Smooth muscle cell (in vitro differentiated cells): ENCODE measurements around the gene EPHA8. TPM values are rescaled to one million over a fixed set of nuclear protein-coding genes. Genes with fewer than 3 reads are reported as not detected.

Experiments used
- DNase-seq: peaks from one replicate; lab custom pipeline; 2025; ENCODE audit not compliant: unreplicated experiment; lab: John Stamatoyannopoulos, UW
- H2AFZ ChIP-seq: fragments of 200-600 bp; sonication (generic); 2 replicates; pipeline ENCODE4 v1.6.0; 2016; ENCODE audit warnings: antibody characterized with exemption, low read depth, mild to moderate bottlenecking
- H3F3A ChIP-seq: fragments of 200-600 bp; sonication (generic); 2 replicates; pipeline ENCODE4 v1.6.0; 2017; ENCODE audit warnings: antibody characterized with exemption, low read depth
- H3K27ac ChIP-seq: fragments of 200-600 bp; sonication (generic); 2 replicates; pipeline ENCODE4 v1.5.1; 2016; ENCODE audit warnings: low read depth, mild to moderate bottlenecking
- H3K27me3 ChIP-seq: fragments of 200-600 bp; sonication (generic); 2 replicates; pipeline ENCODE4 v1.6.1; 2016; ENCODE audit warnings: low read depth, mild to moderate bottlenecking
- H3K36me3 ChIP-seq: fragments of 200-600 bp; sonication (generic); 2 replicates; pipeline ENCODE4 v1.5.1; 2016; ENCODE audit warnings: low read depth
- H3K4me1 ChIP-seq: fragments of 200-600 bp; sonication (generic); 2 replicates; pipeline ENCODE4 v1.5.1; 2016; ENCODE audit warnings: low read depth
- H3K4me2 ChIP-seq: fragments of 200-600 bp; sonication (generic); 2 replicates; pipeline ENCODE4 v1.6.0; 2016; ENCODE audit warnings: mild to moderate bottlenecking
- H3K4me3 ChIP-seq: fragments of 200-600 bp; sonication (generic); 2 replicates; pipeline ENCODE4 v1.5.1; 2016; ENCODE audit warnings: mild to moderate bottlenecking
- H3K79me2 ChIP-seq: fragments of 200-600 bp; sonication (generic); 2 replicates; pipeline ENCODE4 v1.6.0; 2016; ENCODE audit warnings: low read depth, mild to moderate bottlenecking
- H3K9ac ChIP-seq: fragments of 200-600 bp; sonication (generic); 2 replicates; pipeline ENCODE4 v1.6.0; 2016; ENCODE audit warnings: low read depth
- H3K9me3 ChIP-seq: fragments of 200-600 bp; sonication (generic); replicated peaks from 2 replicates; pipeline ENCODE4 v1.5.1; 2016; ENCODE audit warnings: low read depth
- H4K20me1 ChIP-seq: fragments of 200-600 bp; sonication (generic); 2 replicates; pipeline ENCODE4 v1.6.0; 2016; ENCODE audit warnings: low read depth
- WGBS: methylation state at CpG from one replicate; pipeline ENCODE4 v1.1.7; 2016; ENCODE audit warnings: low lambda C conversion rate; 5-methylcytosine and 5-hydroxymethylcytosine counted together
- polyA plus RNA-seq: library from polyadenylated mRNA; unstranded; fragments of >200 nt; fragmentation: Nextera tagmentation; extraction: Ambion mirVana; gene quantifications from 2 replicates; pipeline ENCODE4 v1.2.1, GENCODE V29; 2016
- total RNA-seq: library from RNA; depleted of rRNA; stranded (reverse); fragments of >200 nt; gene quantifications from 2 replicates; pipeline ENCODE4 v1.2.3, GENCODE V29; 2014
- TF ChIP-seq, protein P1 (sequence below): fragments of 200-600 bp; sonication (generic); IDR thresholded peaks from 2 replicates; pipeline ENCODE4 v1.5.1; 2017; ENCODE audit warnings: borderline replicate concordance, mild to moderate bottlenecking, antibody characterized with exemption; ENCODE audit not compliant: insufficient read depth, poor library complexity, severe bottlenecking

Gene EPHA8
- total and polyA plus RNA-seq, 2 experiments from 2014 or later = not detected

DNA sequence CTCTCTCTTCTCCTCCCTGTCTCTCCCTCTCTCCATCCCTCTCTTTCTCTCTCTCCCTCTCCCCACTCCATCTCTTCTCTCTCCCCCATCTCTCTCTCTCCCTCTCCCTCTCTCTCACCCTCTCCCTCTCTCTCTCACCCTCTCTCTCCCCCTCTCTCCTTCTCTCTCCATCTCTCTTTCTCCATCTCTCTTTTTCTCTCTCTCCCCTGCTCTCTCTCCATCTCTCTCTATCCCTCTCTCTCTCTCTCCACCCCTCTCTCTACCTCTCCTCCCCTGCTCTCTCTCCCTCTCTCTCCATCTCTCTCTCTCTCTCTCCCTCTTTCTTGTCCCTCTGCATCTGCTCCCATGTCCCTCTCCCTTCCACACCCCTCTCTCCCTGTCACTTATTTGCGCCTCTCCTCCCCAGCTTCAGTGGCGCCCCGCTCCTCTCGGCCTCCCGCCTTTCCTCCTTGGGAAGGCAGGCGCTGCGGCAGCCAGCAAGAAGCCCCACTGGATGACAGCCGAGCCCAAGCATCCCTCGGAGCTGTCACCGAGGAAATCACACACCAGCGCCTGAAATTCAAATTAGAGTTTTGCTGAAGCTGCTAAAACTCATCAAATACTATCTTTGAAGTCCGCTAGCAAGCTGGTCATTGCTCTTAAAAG is 15.3 kb upstream of the EPHA8 start:
- Histone ChIP-seq H3K27me3 (peaks cover 54% of the 10 kb centered on the region), H3K4me1 (no peaks in the 10 kb centered on the region), H3K27ac (no peak overlapping the region), H3K36me3 (no peaks in the 10 kb centered on the region), H3K4me2 (no peak overlapping the region), H2AFZ (no peak overlapping the region), H4K20me1 (no peaks in the 10 kb centered on the region), H3K9me3 (no peaks in the 10 kb centered on the region), H3F3A (no peaks in the 10 kb centered on the region), H3K79me2 (no peaks in the 10 kb centered on the region), H3K9ac (no peak overlapping the region), H3K4me3 (no peak overlapping the region)
- 70% methylated on average over 12 of the region's 12 CpGs for WGBS
- TF ChIP-seq, protein P1, sequence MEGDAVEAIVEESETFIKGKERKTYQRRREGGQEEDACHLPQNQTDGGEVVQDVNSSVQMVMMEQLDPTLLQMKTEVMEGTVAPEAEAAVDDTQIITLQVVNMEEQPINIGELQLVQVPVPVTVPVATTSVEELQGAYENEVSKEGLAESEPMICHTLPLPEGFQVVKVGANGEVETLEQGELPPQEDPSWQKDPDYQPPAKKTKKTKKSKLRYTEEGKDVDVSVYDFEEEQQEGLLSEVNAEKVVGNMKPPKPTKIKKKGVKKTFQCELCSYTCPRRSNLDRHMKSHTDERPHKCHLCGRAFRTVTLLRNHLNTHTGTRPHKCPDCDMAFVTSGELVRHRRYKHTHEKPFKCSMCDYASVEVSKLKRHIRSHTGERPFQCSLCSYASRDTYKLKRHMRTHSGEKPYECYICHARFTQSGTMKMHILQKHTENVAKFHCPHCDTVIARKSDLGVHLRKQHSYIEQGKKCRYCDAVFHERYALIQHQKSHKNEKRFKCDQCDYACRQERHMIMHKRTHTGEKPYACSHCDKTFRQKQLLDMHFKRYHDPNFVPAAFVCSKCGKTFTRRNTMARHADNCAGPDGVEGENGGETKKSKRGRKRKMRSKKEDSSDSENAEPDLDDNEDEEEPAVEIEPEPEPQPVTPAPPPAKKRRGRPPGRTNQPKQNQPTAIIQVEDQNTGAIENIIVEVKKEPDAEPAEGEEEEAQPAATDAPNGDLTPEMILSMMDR = no peak
- DNase-seq = no peak

- Histone ChIP-seq H3K4me2 (no peak overlapping the region), H2AFZ (no peak overlapping the region)
These were observed 13.3 kb upstream of the EPHA8 start for GRCh38 chr1:22550021-22550420.

GRCh38 chr1:22551591-22551990 is 11.7 kb upstream of the EPHA8 start:
- TF ChIP-seq, protein P1 = no peak
- H3K4me2 ChIP-seq = no peak overlapping the region
- H3K36me3 ChIP-seq = no peaks in the 10 kb centered on the region
- no peaks in the 10 kb centered on the region for H3K4me1 ChIP-seq
- H4K20me1 ChIP-seq = no peaks in the 10 kb centered on the region
- no peak overlapping the region for H3K27ac ChIP-seq
- no peaks in the 10 kb centered on the region for H3K79me2 ChIP-seq
- no peak overlapping the region for H3K9ac ChIP-seq
- no peak overlapping the region for H2AFZ ChIP-seq
- no peak overlapping the region for H3K4me3 ChIP-seq
- DNase-seq = no peak
- no peaks in the 10 kb centered on the region for H3K9me3 ChIP-seq
- no peaks in the 10 kb centered on the region for H3F3A ChIP-seq
- 85% methylated on average over 17 of the region's 17 CpGs for WGBS
- peaks cover 69% of the 10 kb centered on the region for H3K27me3 ChIP-seq

More at GRCh38 chr1:22550021-22550420, 13.3 kb upstream of the EPHA8 start:
- no peak for DNase-seq
- Histone ChIP-seq H3K9me3 (no peaks in the 10 kb centered on the region), H3K4me3 (no peak overlapping the region), H3K9ac (no peak overlapping the region), H3K27ac (no peak overlapping the region), H3K36me3 (no peaks in the 10 kb centered on the region), H3F3A (no peaks in the 10 kb centered on the region), H3K27me3 (peaks cover 69% of the 10 kb centered on the region), H3K79me2 (no peaks in the 10 kb centered on the region), H3K4me1 (no peaks in the 10 kb centered on the region), H4K20me1 (no peaks in the 10 kb centered on the region)
- TF ChIP-seq, protein P1 = no peak
- 95% methylated on average over 11 of the region's 11 CpGs for WGBS

DNA sequence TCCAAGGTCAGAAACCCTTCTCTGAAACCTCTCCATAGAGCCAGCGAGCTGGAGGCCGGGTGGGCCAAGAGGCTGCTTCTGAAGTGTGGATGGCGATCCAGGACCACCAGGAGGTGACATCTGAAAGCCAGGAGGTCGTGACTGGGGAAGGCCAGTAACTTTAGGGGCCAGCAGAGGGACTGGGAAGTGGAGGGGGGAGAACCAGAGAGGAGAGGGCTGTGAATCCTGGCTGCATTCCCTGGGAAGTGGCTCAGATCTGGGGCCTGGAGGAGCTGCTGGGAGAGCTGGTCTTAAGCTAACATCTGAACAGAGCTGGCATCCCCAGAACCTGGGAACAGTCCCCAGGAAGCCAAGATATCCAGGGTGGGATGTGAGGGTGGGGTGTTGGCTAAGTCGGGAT is 11.3 kb upstream of the EPHA8 start:
- H3K27me3 ChIP-seq = peaks cover 69% of the 10 kb centered on the region
- no peak overlapping the region for H3K27ac ChIP-seq
- WGBS = 83% methylated on average over 5 of the region's 5 CpGs
- DNase-seq = no peak
- H2AFZ ChIP-seq = no peak overlapping the region
- no peak overlapping the region for H3K9ac ChIP-seq
- no peaks in the 10 kb centered on the region for H3F3A ChIP-seq
- TF ChIP-seq, protein P1 = no peak
- no peaks in the 10 kb centered on the region for H3K4me1 ChIP-seq
- H3K79me2 ChIP-seq = no peaks in the 10 kb centered on the region
- H3K4me2 ChIP-seq = no peak overlapping the region
- no peaks in the 10 kb centered on the region for H4K20me1 ChIP-seq
- H3K36me3 ChIP-seq = no peaks in the 10 kb centered on the region
- no peak overlapping the region for H3K4me3 ChIP-seq
- H3K9me3 ChIP-seq = no peaks in the 10 kb centered on the region
